ENCODE data around the gene MTFR1L. TPM values are rescaled to one million over a fixed set of nuclear protein-coding genes. Genes with fewer than 3 reads are reported as not detected.
A peak's percentile ranks its signal among the peaks of the same experiment; 100 is the strongest.

MTFR1L gene
- polyA plus RNA-seq, 1 donor from 2014 or later, result 115 TPM

GRCh38 chr1:25856856-25857255 is 37.1 kb downstream of the MTFR1L start:
- no peaks in the 10 kb centered on the region for H3K9me3 ChIP-seq (ENCODE audit: low read length)
- H3K79me2 ChIP-seq (replicated peaks; ENCODE audit: insufficient read depth, low read length), result no peaks in the 10 kb centered on the region

GRCh38 chr1:25858494-25858893 is 38.7 kb downstream of the MTFR1L start:
- Histone ChIP-seq H3K9me3 (ENCODE audit: low read length) (no peaks in the 10 kb centered on the region), H3K27ac (ENCODE audit: low read length) (no peak overlapping the region), H3K36me3 (ENCODE audit: insufficient read depth, low read length) (peaks cover 5% of the 10 kb centered on the region), H3K4me3 (ENCODE audit: low read length) (peak overlapping the region; percentile 82), H3K9ac (ENCODE audit: low read length) (peak overlapping the region; percentile 38), H2AFZ (ENCODE audit: low read depth, low read length) (no peak overlapping the region), H4K20me1 (ENCODE audit: insufficient read depth) (no peaks in the 10 kb centered on the region), H3K4me2 (ENCODE audit: low read length) (peak overlapping the region; percentile 58), H3K79me2 (replicated peaks; ENCODE audit: insufficient read depth, low read length) (no peaks in the 10 kb centered on the region), H3F3A (ENCODE audit: insufficient read depth, low read length, poor library complexity, severe bottlenecking) (no peaks in the 10 kb centered on the region), H3K9me2 (ENCODE audit: insufficient read depth, low read length) (no peaks in the 10 kb centered on the region), H3K27me3 (ENCODE audit: insufficient read depth, low read depth, low read length) (peaks cover 8% of the 10 kb centered on the region)
- no peak for TF ChIP-seq EP300 (conservative IDR thresholded peaks at IDR 0.05; ENCODE audit: poor library complexity, severe bottlenecking)
- no peak for TF ChIP-seq EZH2 (IDR thresholded peaks at IDR 0.05; ENCODE audit: borderline replicate concordance, insufficient read depth, low read length, poor library complexity, severe bottlenecking)
- TF ChIP-seq MXI1 (conservative IDR thresholded peaks at IDR 0.05; ENCODE audit: poor library complexity, severe bottlenecking), result no peak
- no peak for TF ChIP-seq TAF1 (IDR thresholded peaks at IDR 0.05; ENCODE audit: low read depth)
- TF ChIP-seq SMC3 (conservative IDR thresholded peaks at IDR 0.05; ENCODE audit: poor library complexity), result no peak
- TF ChIP-seq REST (IDR thresholded peaks at IDR 0.05; ENCODE audit: borderline replicate concordance), result no peak
- TF ChIP-seq RAD21 (conservative IDR thresholded peaks at IDR 0.05), result no peak
- TF ChIP-seq POLR2AphosphoS5 (IDR thresholded peaks at IDR 0.05), result no peak

More at GRCh38 chr1:25856856-25857255, 37.1 kb downstream of the MTFR1L start:
- Histone ChIP-seq H2AFZ (ENCODE audit: low read depth, low read length) (no peak overlapping the region), H3K9ac (ENCODE audit: low read length) (no peak overlapping the region), H3K9me2 (ENCODE audit: insufficient read depth, low read length) (no peaks in the 10 kb centered on the region), H3K4me2 (ENCODE audit: low read length) (no peak overlapping the region), H3K4me3 (ENCODE audit: low read length) (no peak overlapping the region), H3K27ac (ENCODE audit: low read length) (no peak overlapping the region), H3F3A (ENCODE audit: insufficient read depth, low read length, poor library complexity, severe bottlenecking) (no peaks in the 10 kb centered on the region), H3K36me3 (ENCODE audit: insufficient read depth, low read length) (no peaks in the 10 kb centered on the region), H4K20me1 (ENCODE audit: insufficient read depth) (no peaks in the 10 kb centered on the region), H3K27me3 (ENCODE audit: insufficient read depth, low read depth, low read length) (peaks cover 8% of the 10 kb centered on the region)
- TF ChIP-seq EP300 (conservative IDR thresholded peaks at IDR 0.05; ENCODE audit: poor library complexity, severe bottlenecking) (no peak), SMC3 (conservative IDR thresholded peaks at IDR 0.05; ENCODE audit: poor library complexity) (no peak), MXI1 (conservative IDR thresholded peaks at IDR 0.05; ENCODE audit: poor library complexity, severe bottlenecking) (no peak), RAD21 (conservative IDR thresholded peaks at IDR 0.05) (no peak), TAF1 (IDR thresholded peaks at IDR 0.05; ENCODE audit: low read depth) (no peak), REST (IDR thresholded peaks at IDR 0.05; ENCODE audit: borderline replicate concordance) (no peak), POLR2AphosphoS5 (IDR thresholded peaks at IDR 0.05) (no peak), CTCF (IDR thresholded peaks at IDR 0.05; ENCODE audit: poor library complexity, severe bottlenecking) (no peak), EZH2 (IDR thresholded peaks at IDR 0.05; ENCODE audit: borderline replicate concordance, insufficient read depth, low read length, poor library complexity, severe bottlenecking) (no peak)

Measured in neural cell (in vitro differentiated cells).